K562 (cell line): ENCODE measurements around the gene SS18L1. TPM values are rescaled to one million over a fixed set of nuclear protein-coding genes. Genes with fewer than 3 reads are reported as not detected.
A peak's percentile ranks its signal among the peaks of the same experiment; 100 is the strongest.

Source experiments
- CBFB ChIP-seq: sonication (generic); formaldehyde crosslinking; IDR thresholded peaks from 2 replicates; pipeline ENCODE4 v1.4.0; 2020; ENCODE audit warnings: mild to moderate bottlenecking, missing genetic modification reagents
- DLX4 ChIP-seq: fragments of 250-450 bp; sonication (Bioruptor Pico); IDR thresholded peaks from 2 replicates; pipeline ENCODE4 v1.6.1; 2021; ENCODE audit warnings: mild to moderate bottlenecking
- MCM5 ChIP-seq: fragments of 450-650 bp; IDR thresholded peaks from 2 replicates; pipeline ENCODE4 v1.6.1; 2016; ENCODE audit warnings: low read depth
- MGA ChIP-seq: fragments of 450-650 bp; IDR thresholded peaks from 2 replicates; pipeline ENCODE4 v1.6.1; 2016; ENCODE audit warnings: mild to moderate bottlenecking, moderate library complexity
- RCOR1 ChIP-seq, 2 experiments: IDR thresholded peaks; 2 replicates each; pipeline ENCODE4 v1.6.1; 2012; ENCODE audit warnings: low read depth in 2 of 2, low read length in 2 of 2, borderline replicate concordance in 1 of 2, improper control_type of control experiment in 1 of 2
- STAT6 ChIP-seq: sonication (generic); formaldehyde crosslinking; IDR thresholded peaks from 2 replicates; pipeline ENCODE4 v1.8.1; 2023; ENCODE audit warnings: mild to moderate bottlenecking, missing genetic modification reagents
- TAF9B ChIP-seq: fragments of 450-650 bp; IDR thresholded peaks from 2 replicates; pipeline ENCODE4 v1.6.1; 2018; ENCODE audit warnings: mild to moderate bottlenecking; ENCODE audit not compliant: partially characterized antibody
- YY1 ChIP-seq, 3 experiments: IDR thresholded peaks; 2 replicates each; pipeline ENCODE4 v1.6.1; 2011; ENCODE audit warnings: low read length in 2 of 3, mild to moderate bottlenecking in 2 of 3, moderate library complexity in 2 of 3, borderline replicate concordance in 1 of 3, control low read depth in 1 of 3, low read depth in 1 of 3; ENCODE audit not compliant: insufficient read depth in 3 of 3, insufficient replicate concordance in 2 of 3, control insufficient read depth in 1 of 3, insufficient read length in 1 of 3; ENCODE audit errors: extremely low read depth in 1 of 3
- ZNF696 ChIP-seq: fragments of 250-450 bp; sonication (Bioruptor Pico); conservative IDR thresholded peaks from 2 replicates; pipeline ENCODE4 v1.4.0; 2020; ENCODE audit warnings: mild to moderate bottlenecking, moderate library complexity
- ZNF766 ChIP-seq: fragments of 200-800 bp; sonication (Bioruptor generic); conservative IDR thresholded peaks from 2 replicates; pipeline ENCODE4 v1.6.1; 2016; ENCODE audit warnings: missing genetic modification characterization, missing compliant biosample characterization
- polyA plus RNA-seq, 8 experiments: library from polyadenylated mRNA; depleted of rRNA in 4 of 8; stranded (reverse) in 5 of 8; unstranded in 3 of 8; fragments of >200 nt; fragmentation: Nextera tagmentation in 2 of 8; fragmentation: Illumina TruSeq in 1 of 8; extraction: Ambion mirVana in 2 of 8; extraction: Trizol in 1 of 8; gene quantifications; 2 replicates each; pipeline versions ENCODE4 v1.2.1 to v1.2.3, GENCODE V29; 2011 to 2014; ENCODE audit warnings: inconsistent platforms in 1 of 8, missing spikeins in 1 of 8
- total RNA-seq, 7 experiments: library from RNA; depleted of rRNA in 6 of 7; stranded (reverse); fragments of >200 nt in 6 of 7; fragmentation: Illumina TruSeq in 2 of 7; extraction: Trizol in 2 of 7; gene quantifications; 2 replicates each; pipeline versions ENCODE4 v1.2.1 to v1.2.3, GENCODE V29; 2011 to 2021; ENCODE audit warnings: low replicate concordance in 1 of 7

The SS18L1 gene
- total and polyA plus RNA-seq, 9 of the 15 experiments (the other 6 are each of a cell fraction or from before 2014, with no cell fraction given): 2.7 to 28.3 (median 15.1) TPM

GRCh38 chr20:62121776-62122653 is 21.6 kb upstream of the SS18L1 start, which contains the start of gene LSM14B (continued):
- TF ChIP-seq MGA (no peak), RCOR1 (IDR thresholded peaks at IDR 0.05; ENCODE audit: borderline replicate concordance in 1 of 2, low read depth in 2 of 2, low read length in 2 of 2) (0 out of 4 replicates have a peak, but pooled peaks of 1 of the 2 experiments have one; percentile 2), ZNF696 (no peak), DLX4 (CRISPR knock-in tag) (no peak), MCM5 (no peak), YY1 (IDR thresholded peaks at IDR 0.05; ENCODE audit: borderline replicate concordance in 1 of 3, control insufficient read depth in 1 of 3, extremely low read depth in 1 of 3, insufficient read depth in 3 of 3, insufficient read length in 1 of 3, insufficient replicate concordance in 2 of 3, low read depth in 1 of 3, low read length in 2 of 3) (peak; percentile 59 to 93 (median 91)), CBFB (CRISPR knock-in tag) (no peak), STAT6 (CRISPR knock-in tag) (no peak), ZNF766 (CRISPR knock-in tag) (no peak), TAF9B (no peak)
